Natural killer cell (primary cell): ENCODE data around the gene NRXN3. TPM values are rescaled to one million over a fixed set of nuclear protein-coding genes. Genes with fewer than 3 reads are reported as not detected.

Experiments
- ATAC-seq, 3 donors: fragments of 150-1000 bp in 2 of 3; fragments of 200-7000 bp in 1 of 3; cut with Tn5 transposase; 1 replicate in 1 of 3; 2 replicates in 2 of 3; pipeline ENCODE4 v1.10.0; 2021; ENCODE audit warnings: mild to moderate bottlenecking in 2 of 3, moderate library complexity in 2 of 3
- DNase-seq, 2 donors: peaks; one replicate each; pipeline versions ENCODE4 v3.0.0 to v3.0.0-alpha.2; 2013 to 2021; ENCODE audit warnings: mixed read lengths in 1 of 2
- H3K27ac ChIP-seq: one replicate; pipeline ENCODE4 v1.5.1; 2013; ENCODE audit warnings: mild to moderate bottlenecking, low read length
- H3K27me3 ChIP-seq: one replicate; pipeline ENCODE4 v1.6.1; 2013; ENCODE audit warnings: low read length; ENCODE audit not compliant: control insufficient read depth, insufficient read depth
- H3K36me3 ChIP-seq: one replicate; pipeline ENCODE4 v1.6.1; 2013; ENCODE audit warnings: low read length; ENCODE audit not compliant: control insufficient read depth, insufficient read depth
- H3K4me1 ChIP-seq: one replicate; pipeline ENCODE4 v1.6.1; 2013; ENCODE audit warnings: low read length; ENCODE audit not compliant: control insufficient read depth, insufficient read depth
- H3K4me3 ChIP-seq: one replicate; pipeline ENCODE4 v1.5.1; 2013; ENCODE audit warnings: low read length
- H3K9me3 ChIP-seq: one replicate; pipeline ENCODE4 v1.6.1; 2013; ENCODE audit warnings: low read length; ENCODE audit not compliant: control insufficient read depth, insufficient read depth
- H3K27ac Mint-ChIP-seq, 2 donors: one replicate each; pipeline ENCODE4 v1.8.0; 2022; ENCODE audit warnings: mild to moderate bottlenecking in 2 of 2, mixed read lengths in 2 of 2, moderate library complexity in 1 of 2
- H3K27me3 Mint-ChIP-seq, 2 donors: one replicate each; pipeline ENCODE4 v1.8.0; 2022; ENCODE audit warnings: low read depth in 2 of 2, mixed read lengths in 2 of 2
- H3K36me3 Mint-ChIP-seq: one replicate; pipeline ENCODE4 v1.8.0; 2022; ENCODE audit warnings: mixed read lengths
- H3K4me1 Mint-ChIP-seq, 2 donors: one replicate each; pipeline ENCODE4 v1.8.0; 2022; ENCODE audit warnings: mixed read lengths in 2 of 2
- H3K4me3 Mint-ChIP-seq: one replicate; pipeline ENCODE4 v1.8.0; 2022; ENCODE audit warnings: mild to moderate bottlenecking, moderate library complexity, mixed read lengths
- H3K9me3 Mint-ChIP-seq, 2 donors: one replicate each; pipeline ENCODE4 v1.8.0; 2022; ENCODE audit warnings: mixed read lengths in 2 of 2
- WGBS: methylation state at CpG from one replicate; pipeline ENCODE4 v1.1.7; 2013; ENCODE audit warnings: missing lambda C conversion rate; ENCODE audit not compliant: insufficient coverage; 5-methylcytosine and 5-hydroxymethylcytosine counted together
- intact Hi-C: fragments of 100-400 bp; cut with micrococcal nuclease; formaldehyde crosslinking; loops from one replicate; pipeline ENCODE4 v1.14.2; 2022
- total RNA-seq, 4 donors: library from RNA; stranded (reverse); fragments of 120-200 nt in 1 of 4; gene quantifications; one replicate each; pipeline versions ENCODE4 v1.2.3 to v1.2.4, GENCODE V29; 2013 to 2022
- TF ChIP-seq, protein P1 (sequence below): fragments of 200-600 bp; IDR thresholded peaks from one replicate; pipeline ENCODE4 v1.8.0; 2022; ENCODE audit warnings: antibody characterized with exemption

NRXN3 gene
- total RNA-seq, 3 donors from 2014 or later (not counting 1 experiment from before 2014, with no cell fraction given): not detected

DNA sequence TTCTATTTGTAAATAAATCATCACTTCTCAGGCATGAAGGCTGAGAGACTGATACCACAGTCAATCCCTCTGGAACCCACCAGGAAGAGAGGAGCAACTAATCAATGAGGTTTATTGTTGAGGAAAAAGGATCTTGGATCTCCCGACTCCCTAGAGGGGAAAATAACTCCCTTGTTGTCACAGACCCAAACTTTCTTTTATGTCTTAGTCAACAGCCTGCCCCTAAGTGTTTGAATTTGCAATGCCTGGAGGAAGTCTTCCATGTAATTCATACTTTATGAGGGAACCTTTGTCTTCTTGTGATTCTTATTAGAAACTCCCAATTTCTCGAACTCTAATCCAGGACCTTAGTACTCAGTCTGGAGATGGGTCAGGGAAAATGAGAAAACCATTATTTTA, 1235.3 kb downstream of the NRXN3 start:
- no peaks in the 10 kb centered on the region for H3K9me3 ChIP-seq
- no peaks in the 10 kb centered on the region for H3K4me1 ChIP-seq
- DNase-seq (no peak), ATAC-seq (no peak)
- H3K27ac Mint-ChIP-seq: no peak overlapping the region
- no peak overlapping the region for H3K4me3 Mint-ChIP-seq
- intact Hi-C loops: no loop called here
- peaks cover 6 to 12% of the 10 kb centered on the region in 2 donors for H3K9me3 Mint-ChIP-seq
- no CpG with 5 or more reads among the region's 2 CpGs for whole genome bisulfite sequencing
- no peak overlapping the region for H3K4me3 ChIP-seq
- no peaks in the 10 kb centered on the region for H3K36me3 Mint-ChIP-seq
- no peaks in the 10 kb centered on the region for H3K27me3 ChIP-seq
- H3K36me3 ChIP-seq: no peaks in the 10 kb centered on the region
- H3K4me1 Mint-ChIP-seq: no peaks in the 10 kb centered on the region
- H3K27ac ChIP-seq: no peak overlapping the region
- TF ChIP-seq, protein P1, sequence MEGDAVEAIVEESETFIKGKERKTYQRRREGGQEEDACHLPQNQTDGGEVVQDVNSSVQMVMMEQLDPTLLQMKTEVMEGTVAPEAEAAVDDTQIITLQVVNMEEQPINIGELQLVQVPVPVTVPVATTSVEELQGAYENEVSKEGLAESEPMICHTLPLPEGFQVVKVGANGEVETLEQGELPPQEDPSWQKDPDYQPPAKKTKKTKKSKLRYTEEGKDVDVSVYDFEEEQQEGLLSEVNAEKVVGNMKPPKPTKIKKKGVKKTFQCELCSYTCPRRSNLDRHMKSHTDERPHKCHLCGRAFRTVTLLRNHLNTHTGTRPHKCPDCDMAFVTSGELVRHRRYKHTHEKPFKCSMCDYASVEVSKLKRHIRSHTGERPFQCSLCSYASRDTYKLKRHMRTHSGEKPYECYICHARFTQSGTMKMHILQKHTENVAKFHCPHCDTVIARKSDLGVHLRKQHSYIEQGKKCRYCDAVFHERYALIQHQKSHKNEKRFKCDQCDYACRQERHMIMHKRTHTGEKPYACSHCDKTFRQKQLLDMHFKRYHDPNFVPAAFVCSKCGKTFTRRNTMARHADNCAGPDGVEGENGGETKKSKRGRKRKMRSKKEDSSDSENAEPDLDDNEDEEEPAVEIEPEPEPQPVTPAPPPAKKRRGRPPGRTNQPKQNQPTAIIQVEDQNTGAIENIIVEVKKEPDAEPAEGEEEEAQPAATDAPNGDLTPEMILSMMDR: no peak
- no peaks in the 10 kb centered on the region for H3K27me3 Mint-ChIP-seq

DNA sequence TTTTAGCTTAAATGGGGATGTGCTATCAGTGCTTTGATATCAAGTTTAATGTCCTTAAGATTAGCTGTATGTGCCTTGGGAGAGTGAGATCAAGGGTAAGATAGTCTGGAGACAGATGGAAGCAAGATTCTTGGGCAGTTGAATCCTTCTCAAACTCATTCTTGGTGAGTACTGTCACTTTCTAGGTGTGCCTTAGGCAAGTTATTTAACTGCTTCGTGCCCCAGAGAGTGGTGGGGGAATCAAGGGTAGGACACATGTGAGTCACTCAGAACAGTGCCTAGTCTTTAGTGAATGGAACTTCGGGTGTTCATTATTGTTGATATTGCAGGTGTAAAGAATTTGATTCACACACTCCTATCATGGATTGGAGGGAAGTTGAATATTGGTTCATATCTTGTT, 1237.4 kb downstream of the NRXN3 start:
- ATAC-seq (no peak), DNase-seq (no peak)
- Mint-ChIP-seq H3K36me3 (no peaks in the 10 kb centered on the region), H3K9me3 (peaks cover 10 to 12% of the 10 kb centered on the region in 2 donors), H3K27me3 (no peaks in the 10 kb centered on the region), H3K4me3 (no peak overlapping the region), H3K27ac (no peak overlapping the region), H3K4me1 (no peaks in the 10 kb centered on the region)
- Histone ChIP-seq H3K36me3 (no peaks in the 10 kb centered on the region), H3K4me3 (no peak overlapping the region), H3K9me3 (no peaks in the 10 kb centered on the region), H3K27ac (no peak overlapping the region), H3K4me1 (no peaks in the 10 kb centered on the region), H3K27me3 (no peaks in the 10 kb centered on the region)
- intact Hi-C loops: no loop called here
- 0% methylated on average over 1 of the region's 2 CpGs for WGBS
- TF ChIP-seq, protein P1: no peak

DNA sequence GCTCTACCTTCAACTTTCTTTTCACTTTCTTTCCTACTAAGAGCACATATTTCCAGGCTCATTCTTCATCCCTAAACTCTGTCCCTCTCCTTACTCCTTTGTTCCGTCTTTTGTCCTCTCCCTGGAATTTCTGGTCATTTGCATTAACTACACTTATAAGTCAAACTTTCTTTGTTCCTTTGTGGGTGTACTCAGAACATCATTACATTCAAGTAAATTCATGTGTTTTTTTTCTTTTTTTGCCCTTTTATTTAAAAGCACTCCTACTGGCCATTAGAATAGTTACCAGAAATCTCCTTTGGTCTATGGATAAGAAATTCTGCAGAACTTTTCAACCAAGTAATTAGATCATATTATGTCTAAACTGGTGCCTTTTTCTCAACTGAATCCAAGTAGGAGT, 1238.5 kb downstream of the NRXN3 start:
- Histone ChIP-seq H3K36me3 (no peaks in the 10 kb centered on the region), H3K9me3 (no peaks in the 10 kb centered on the region), H3K27ac (no peak overlapping the region), H3K4me1 (no peaks in the 10 kb centered on the region), H3K4me3 (no peak overlapping the region), H3K27me3 (no peaks in the 10 kb centered on the region)
- Mint-ChIP-seq H3K4me3 (no peak overlapping the region), H3K4me1 (no peaks in the 10 kb centered on the region), H3K9me3 (peaks cover 12% of the 10 kb centered on the region in 2 donors), H3K27ac (no peak overlapping the region), H3K27me3 (no peaks in the 10 kb centered on the region), H3K36me3 (no peaks in the 10 kb centered on the region)
- TF ChIP-seq, protein P1: no peak
- no peak for ATAC-seq
- DNase-seq: no peak
- 100% methylated on average over 1 of the region's 1 CpG for WGBS
- intact Hi-C loops: no loop called here

DNA sequence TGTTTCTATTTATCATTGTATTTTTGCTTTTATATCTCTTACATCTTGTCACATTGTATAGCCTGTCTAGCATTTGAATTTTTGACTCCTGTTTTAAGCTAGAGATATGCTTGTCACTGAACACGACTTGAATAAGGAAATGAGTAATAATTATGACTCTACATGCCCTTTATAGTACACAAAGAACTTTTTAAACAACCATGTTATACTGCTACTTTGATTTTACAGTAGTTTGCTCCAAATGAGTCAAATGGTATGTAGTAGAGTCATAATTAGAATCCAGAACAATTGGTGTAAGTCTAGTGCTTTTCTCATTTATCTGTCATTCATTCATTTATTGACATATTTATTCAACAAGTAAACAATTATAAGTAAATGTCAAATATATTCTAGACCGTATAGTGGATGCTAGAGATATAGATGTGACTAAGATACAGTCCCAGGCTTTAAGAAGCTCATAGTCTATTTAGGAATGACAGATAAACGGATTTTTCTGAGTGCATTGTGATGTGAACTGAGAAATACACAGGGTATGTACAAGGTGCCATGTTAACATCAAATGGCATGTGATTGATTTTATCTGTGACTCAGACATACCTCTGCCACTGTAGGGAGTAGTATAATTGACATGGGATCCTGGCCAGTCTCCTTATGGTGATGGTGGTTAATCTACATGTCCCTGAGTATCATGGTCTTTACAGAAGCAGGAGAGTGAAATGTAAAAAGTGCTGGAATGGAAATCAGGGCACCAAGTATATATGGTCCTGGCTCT, 1241.4 kb downstream of the NRXN3 start:
- intact Hi-C loops: no loop called here
- DNase-seq (no peak), ATAC-seq (no peak)
- Mint-ChIP-seq H3K4me3 (no peak overlapping the region), H3K9me3 (peaks cover 10 to 12% of the 10 kb centered on the region in 2 donors), H3K36me3 (no peaks in the 10 kb centered on the region), H3K27me3 (no peaks in the 10 kb centered on the region), H3K4me1 (no peaks in the 10 kb centered on the region), H3K27ac (no peak overlapping the region)
- whole genome bisulfite sequencing: 83% methylated on average over 2 of the region's 3 CpGs
- Histone ChIP-seq H3K4me3 (no peak overlapping the region), H3K27ac (no peak overlapping the region), H3K36me3 (no peaks in the 10 kb centered on the region), H3K9me3 (no peaks in the 10 kb centered on the region), H3K27me3 (no peaks in the 10 kb centered on the region), H3K4me1 (no peaks in the 10 kb centered on the region)
- TF ChIP-seq, protein P1: no peak
